Astrocyte (in vitro differentiated cells and primary cell): ENCODE data around the gene LRIG3.

Experiments
- CTCF ChIP-seq: IDR thresholded peaks from 2 replicates; pipeline ENCODE4 v1.5.1; 2011; ENCODE audit warnings: low read depth, mild to moderate bottlenecking, inconsistent platforms, low read length, moderate library complexity; ENCODE audit not compliant: insufficient read depth
- EZH2 ChIP-seq: IDR thresholded peaks from 2 replicates; pipeline ENCODE4 v1.6.1; 2012; ENCODE audit warnings: mild to moderate bottlenecking, low read length, inconsistent platforms; ENCODE audit not compliant: insufficient read depth

DNA sequence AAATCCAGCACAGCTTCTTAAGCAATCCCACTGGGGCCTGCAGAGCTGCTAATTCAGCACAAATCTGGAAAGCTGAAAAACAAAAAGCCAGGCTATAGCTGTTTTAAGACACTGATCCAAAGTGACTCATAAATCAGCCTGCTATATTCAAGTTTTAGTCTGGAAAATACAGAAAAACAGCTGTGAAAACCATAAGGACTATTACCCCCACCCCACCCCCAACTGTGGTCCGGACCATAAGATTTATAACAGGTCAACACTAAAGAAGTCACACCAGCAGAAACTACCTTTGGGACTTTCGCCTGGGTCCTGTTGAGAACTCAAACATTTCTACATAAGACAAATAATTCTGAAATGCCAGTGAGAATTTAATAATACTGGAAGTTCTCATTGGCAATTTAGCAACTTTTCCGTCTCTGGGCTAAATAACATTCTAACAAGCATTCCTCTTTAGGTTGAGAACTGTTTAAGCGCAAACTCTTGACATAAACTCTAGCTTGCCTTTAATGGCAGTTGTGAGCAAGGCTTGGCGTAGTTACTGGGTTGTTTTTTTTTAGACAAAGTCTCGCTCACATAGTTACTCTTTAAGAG is 3.3 kb downstream of the LRIG3 start:
- TF ChIP-seq CTCF (no peak), EZH2 (no peak)
